Endothelial cell of umbilical vein (primary cell): Measurements from ENCODE around the gene HDLBP.

ENCODE experiments used
- CTCF ChIP-seq, 2 donors: IDR thresholded peaks; 1 replicate in 1 of 2; 2 replicates in 1 of 2; pipeline ENCODE4 v1.5.1; 2011; ENCODE audit warnings: low read length in 2 of 2, mild to moderate bottlenecking in 2 of 2, moderate library complexity in 2 of 2, control low read depth in 1 of 2, inconsistent platforms in 1 of 2, low read depth in 1 of 2; ENCODE audit not compliant: insufficient read depth in 1 of 2; ENCODE audit errors: extremely low read depth in 1 of 2
- EZH2 ChIP-seq: IDR thresholded peaks from 2 replicates; pipeline ENCODE4 v1.6.1; 2012; ENCODE audit warnings: borderline replicate concordance, low read depth, mild to moderate bottlenecking, moderate library complexity, low read length, inconsistent platforms; ENCODE audit not compliant: severe bottlenecking
- GATA2 ChIP-seq: IDR thresholded peaks from 2 replicates; pipeline ENCODE4 v1.7.0; 2011; ENCODE audit warnings: low read depth, mild to moderate bottlenecking, moderate library complexity, mixed read lengths, low read length; ENCODE audit not compliant: insufficient read length, insufficient read depth
- JUN ChIP-seq: IDR thresholded peaks from 2 replicates; pipeline ENCODE4 v1.6.1; 2011; ENCODE audit warnings: borderline replicate concordance, low read depth; ENCODE audit not compliant: insufficient read length, insufficient read depth
- MAX ChIP-seq: IDR thresholded peaks from 2 replicates; pipeline ENCODE4 v1.6.1; 2011; ENCODE audit not compliant: insufficient read depth, insufficient read length
- MYC ChIP-seq: IDR thresholded peaks from one replicate; pipeline ENCODE4 v1.6.1; 2011; ENCODE audit warnings: mild to moderate bottlenecking, low read depth, low read length
- POLR2A ChIP-seq: IDR thresholded peaks from 2 replicates; pipeline ENCODE4 v1.6.1; 2012; ENCODE audit warnings: low read depth, mild to moderate bottlenecking, control low read depth, low read length
- POLR2AphosphoS5 ChIP-seq: IDR thresholded peaks from 2 replicates; pipeline ENCODE4 v1.6.1; 2012; ENCODE audit warnings: low read depth, mild to moderate bottlenecking, control low read depth, low read length, moderate library complexity; ENCODE audit not compliant: insufficient read depth

GRCh38 chr2:241302083-241302482, 13.4 kb downstream of the HDLBP start:
- TF ChIP-seq CTCF (IDR thresholded peaks at IDR 0.05; ENCODE audit: extremely low read depth in 1 of 2, insufficient read depth in 1 of 2, low read depth in 1 of 2, low read length in 2 of 2) (no peak), POLR2AphosphoS5 (no peak), POLR2A (no peak), MYC (no peak), EZH2 (no peak), MAX (no peak), JUN (no peak), GATA2 (no peak)
